GM21526 (cell line): ENCODE results near the gene TTLL11.

Experiments used
- ATAC-seq: cut with Tn5 transposase; IDR thresholded peaks from one replicate; pipeline ENCODE4 v1.9.1; 2021; ENCODE audit warnings: moderate library complexity; ENCODE audit not compliant: unreplicated experiment, low FRiP score

TTLL11 gene

GRCh38 chr9:122092611-122093506, at the start of gene TTLL11:
Gene TTLL11 (minus strand): TSS chr9:122093308. CDS start chr9:122093148, 160 bp downstream.
- ATAC-seq: peak; percentile 89

- no peak for ATAC-seq
These were observed 48.6 kb upstream of the TTLL11 start for GRCh38 chr9:122141671-122142070.

GRCh38 chr9:122140368-122141193, 47.5 kb upstream of the TTLL11 start:
- ATAC-seq: no peak

- no peak for ATAC-seq
These were observed 45.6 kb upstream of the TTLL11 start for GRCh38 chr9:122138560-122139268.

- ATAC-seq: no peak
These were observed 42.4 kb upstream of the TTLL11 start for GRCh38 chr9:122135529-122135859.

GRCh38 chr9:122134822-122135528, 41.9 kb upstream of the TTLL11 start:
- ATAC-seq: no peak

GRCh38 chr9:122133984-122134535, 41.0 kb upstream of the TTLL11 start:
- no peak for ATAC-seq

GRCh38 chr9:122133263-122133983, 40.3 kb upstream of the TTLL11 start:
- no peak for ATAC-seq

GRCh38 chr9:122132539-122132938, 39.4 kb upstream of the TTLL11 start:
- ATAC-seq: no peak

- no peak for ATAC-seq
These were observed 38.4 kb upstream of the TTLL11 start for GRCh38 chr9:122131401-122132001.

- no peak for ATAC-seq
These were observed 37.7 kb upstream of the TTLL11 start for GRCh38 chr9:122130837-122131236.

GRCh38 chr9:122129969-122130368, 36.9 kb upstream of the TTLL11 start:
- no peak for ATAC-seq

GRCh38 chr9:122128969-122129343, 35.8 kb upstream of the TTLL11 start:
- no peak for ATAC-seq

GRCh38 chr9:122128007-122128968, 35.2 kb upstream of the TTLL11 start:
- no peak for ATAC-seq

GRCh38 chr9:122127396-122127798, 34.3 kb upstream of the TTLL11 start:
- no peak for ATAC-seq

GRCh38 chr9:122126331-122127261, 33.5 kb upstream of the TTLL11 start:
- ATAC-seq: no peak
